ENCODE measurements around the gene SLC6A1. TPM values are rescaled to one million over a fixed set of nuclear protein-coding genes. Genes with fewer than 3 reads are reported as not detected.

Gene SLC6A1
- total and polyA plus RNA-seq, 2 of the 4 experiments (the other 2 are of a cell fraction), result 0.02 TPM; not detected in 1

DNA sequence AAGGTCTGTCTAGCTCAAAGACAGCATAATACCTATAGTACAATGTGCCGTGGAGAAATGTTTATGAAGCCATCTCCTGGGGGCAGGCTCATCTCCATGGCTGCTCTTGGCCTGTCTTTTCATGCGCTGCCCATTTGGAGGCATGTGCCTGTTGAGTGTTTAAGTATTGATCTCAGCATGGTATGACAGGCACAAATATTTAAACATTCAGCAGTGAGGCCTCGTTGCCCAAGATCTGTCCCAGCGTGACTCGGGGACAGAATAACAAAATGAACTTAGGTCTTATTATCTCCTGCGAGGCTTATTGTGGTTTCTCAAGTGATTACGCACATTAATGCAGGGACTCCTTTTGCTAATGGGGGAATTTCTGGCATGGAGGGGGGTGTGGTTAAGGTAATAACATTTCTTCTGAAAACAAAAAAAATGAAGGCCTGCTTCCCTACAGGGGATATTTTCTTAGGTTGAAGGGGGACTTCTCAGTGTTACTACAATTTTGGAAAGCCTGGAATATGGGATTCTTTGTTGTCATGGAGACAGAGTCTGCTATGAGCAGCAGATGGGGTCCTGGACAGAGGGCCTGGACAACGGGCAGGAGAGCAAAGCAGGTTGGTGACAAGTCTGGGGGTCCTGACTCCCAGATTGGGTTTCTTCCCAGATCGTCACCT, 4.4 kb upstream of the SLC6A1 start:
- CTCF ChIA-PET, result no interaction called here

More for the DNA sequence above, 4.4 kb upstream of the SLC6A1 start:
- Histone ChIP-seq H3K23ac (ENCODE audit: low read depth, low read length) (no peak overlapping the region), H3K9ac (ENCODE audit: low read depth, low read length) (no peak overlapping the region), H3K4me3 (ENCODE audit: insufficient read depth, low read depth, low read length) (no peak overlapping the region), H3K56ac (ENCODE audit: extremely low read depth, insufficient read depth, low read length) (no peak overlapping the region), H4K91ac (ENCODE audit: insufficient read depth, low read depth, low read length) (no peak overlapping the region), H3K36me3 (ENCODE audit: control insufficient read depth, insufficient read depth, low read length) (no peaks in the 10 kb centered on the region), H3K27ac (ENCODE audit: insufficient read depth, low read length) (no peak overlapping the region), H4K8ac (ENCODE audit: low read depth in 2 of 2, low read length in 2 of 2) (no peak overlapping the region), H2AK5ac (ENCODE audit: low read depth, low read length) (no peak overlapping the region), H3K79me1 (ENCODE audit: low read depth in 1 of 2, low read length in 2 of 2) (no peaks in the 10 kb centered on the region), H2BK5ac (ENCODE audit: low read depth, low read length, poor library complexity, severe bottlenecking) (no peak overlapping the region), H2BK120ac (ENCODE audit: low read depth, low read length) (no peak overlapping the region), H3K9me1 (ENCODE audit: insufficient read depth, low read length) (no peaks in the 10 kb centered on the region), H3K14ac (replicated peaks; ENCODE audit: low read depth, low read length) (no peak overlapping the region), H3K27me3 (ENCODE audit: control insufficient read depth, insufficient read depth, low read length) (peaks cover 34% of the 10 kb centered on the region), H2AK9ac (replicated peaks; ENCODE audit: low read depth, low read length, poor library complexity) (no peak overlapping the region), H4K5ac (ENCODE audit: low read depth, low read length) (no peak overlapping the region), H4K20me1 (ENCODE audit: insufficient read depth, low read length) (no peaks in the 10 kb centered on the region), H3K9me3 (ENCODE audit: control insufficient read depth, insufficient read depth, low read length) (no peaks in the 10 kb centered on the region), H3K18ac (ENCODE audit: low read depth, low read length) (no peak overlapping the region), H2AFZ (replicated peaks; ENCODE audit: low read length, poor library complexity) (no peak overlapping the region), H2BK15ac (ENCODE audit: low read depth, low read length) (no peak overlapping the region), H3K4me1 (ENCODE audit: control insufficient read depth, insufficient read depth, low read length) (no peaks in the 10 kb centered on the region), H2BK20ac (ENCODE audit: low read depth, low read length) (no peak overlapping the region), H3K4ac (ENCODE audit: low read depth, low read length) (no peak overlapping the region), H3K4me2 (ENCODE audit: low read depth, low read length) (no peak overlapping the region)
- DNase-seq, result no peak
- in situ Hi-C loops (cut with MboI; ENCODE audit: low sequenced_read_pairs), result no loop called here
- POLR2A ChIA-PET (ENCODE audit: unreplicated experiment), result no interaction called here
- no peak for TF ChIP-seq RAD21 (IDR thresholded peaks at IDR 0.05; ENCODE audit: low read length)
- TF ChIP-seq MAFK (IDR thresholded peaks at IDR 0.05; ENCODE audit: low read depth, low read length), result no peak
- TF ChIP-seq ELK1 (IDR thresholded peaks at IDR 0.05; ENCODE audit: borderline replicate concordance, low read depth, low read length), result no peak
- TF ChIP-seq MXI1 (IDR thresholded peaks at IDR 0.05; ENCODE audit: borderline replicate concordance, low read depth, low read length), result no peak
- no peak for TF ChIP-seq POLR2A (IDR thresholded peaks at IDR 0.05; ENCODE audit: low read depth, low read length)
- TF ChIP-seq NFE2L2 (IDR thresholded peaks at IDR 0.05; ENCODE audit: low read depth, low read length), result no peak
- no peak for TF ChIP-seq SMC3 (IDR thresholded peaks at IDR 0.05; ENCODE audit: low read depth, low read length)
- dilution Hi-C loops (cut with HindIII; ENCODE audit: low sequenced_read_pairs, unreplicated experiment), result no loop called here
- WGBS, 2 experiments (ENCODE audit: extremely low coverage in 2 of 2, insufficient read length in 1 of 2), result 31% methylated on average over 4 of the region's 9 CpGs; no CpG with 5 or more reads in 1 of the 2 experiments
- ATAC-seq (ENCODE audit: low read depth), result no peak
- intact Hi-C loops (cut with micrococcal nuclease), result no loop called here
- BruUV-seq (replicated peaks), result no TSS peak

All from IMR-90 (cell line).